ENCODE data around the gene KCNA1. TPM values are rescaled to one million over a fixed set of nuclear protein-coding genes. Genes with fewer than 3 reads are reported as not detected.

The KCNA1 gene
- not detected in 2 replicates for total RNA-seq (ENCODE audit: low replicate concordance)

GRCh38 chr12:4909734-4910501 lies at the start of gene KCNA1:
KCNA1 (plus strand) TSS chr12:4909905; CDS start chr12:4911379, 1,474 bp downstream.

Other genes with a start within 250 kb of the KCNA1 start
- under 0.01 TPM in 1 of 2 replicates, not detected in the other for gene GALNT8, start 189.5 kb upstream of the KCNA1 start, total RNA-seq (ENCODE audit: low replicate concordance)
- under 0.01 TPM in 1 of 2 replicates, not detected in the other for gene KCNA5, start 134.0 kb downstream of the KCNA1 start, total RNA-seq (ENCODE audit: low replicate concordance)